ENCODE results near the gene KLHL12. TPM values are rescaled to one million over a fixed set of nuclear protein-coding genes. Genes with fewer than 3 reads are reported as not detected.
A peak's percentile ranks its signal among the peaks of the same experiment; 100 is the strongest.
"Not testable (repeated sequence)": the region's sequence is repeated elsewhere in the genome, so short reads cannot be mapped to it uniquely, and the experiment has no call there.

The KLHL12 gene
- total RNA-seq, 1 experiment from 2014 or later, result 20.0 TPM

GRCh38 chr1:202956969-202957368 is 29.9 kb upstream of the KLHL12 start:
- no peak for DNase-seq
- Histone ChIP-seq H3K27me3 (no peaks in the 10 kb centered on the region), H3K4me3 (peak overlapping the region; percentile 98), H3K9me3 (no peaks in the 10 kb centered on the region), H3K36me3 (peaks cover 13% of the 10 kb centered on the region)

- H3K4me3 ChIP-seq, result no peak overlapping the region
- peaks cover 27% of the 10 kb centered on the region for H3K36me3 ChIP-seq
- no peaks in the 10 kb centered on the region for H3K9me3 ChIP-seq
- H3K27me3 ChIP-seq, result no peaks in the 10 kb centered on the region
- no peak for DNase-seq
Measured at GRCh38 chr1:202954057-202954745, 27.2 kb upstream of the KLHL12 start.

GRCh38 chr1:202953392-202953791 is 26.4 kb upstream of the KLHL12 start:
- H3K27me3 ChIP-seq, result no peaks in the 10 kb centered on the region
- H3K36me3 ChIP-seq, result peaks cover 33% of the 10 kb centered on the region
- no peaks in the 10 kb centered on the region for H3K9me3 ChIP-seq
- H3K4me3 ChIP-seq, result no peak overlapping the region
- no peak for DNase-seq

GRCh38 chr1:202952818-202953217 is 25.8 kb upstream of the KLHL12 start:
- peaks cover 36% of the 10 kb centered on the region for H3K36me3 ChIP-seq
- no peaks in the 10 kb centered on the region for H3K9me3 ChIP-seq
- H3K4me3 ChIP-seq, result no peak overlapping the region
- no peaks in the 10 kb centered on the region for H3K27me3 ChIP-seq
- DNase-seq, result peak; percentile 25

- Histone ChIP-seq H3K4me3 (no peak overlapping the region), H3K36me3 (peaks cover 41% of the 10 kb centered on the region), H3K27me3 (no peaks in the 10 kb centered on the region), H3K9me3 (no peaks in the 10 kb centered on the region)
- DNase-seq, result no peak
Measured at GRCh38 chr1:202952099-202952498, 25.1 kb upstream of the KLHL12 start.

GRCh38 chr1:202951437-202951836 is 24.4 kb upstream of the KLHL12 start:
- H3K4me3 ChIP-seq, result no peak overlapping the region
- no peaks in the 10 kb centered on the region for H3K27me3 ChIP-seq
- no peaks in the 10 kb centered on the region for H3K9me3 ChIP-seq
- H3K36me3 ChIP-seq, result peaks cover 45% of the 10 kb centered on the region
- no peak for DNase-seq

GRCh38 chr1:202945483-202945882 is 18.4 kb upstream of the KLHL12 start:
- H3K27me3 ChIP-seq, result no peaks in the 10 kb centered on the region
- H3K4me3 ChIP-seq, result no peak overlapping the region
- DNase-seq, result no peak
- H3K36me3 ChIP-seq, result peaks cover 83% of the 10 kb centered on the region
- no peaks in the 10 kb centered on the region for H3K9me3 ChIP-seq

GRCh38 chr1:202944438-202944921 is 17.4 kb upstream of the KLHL12 start:
- H3K9me3 ChIP-seq, result no peaks in the 10 kb centered on the region
- no peak for DNase-seq
- peaks cover 76% of the 10 kb centered on the region for H3K36me3 ChIP-seq
- no peaks in the 10 kb centered on the region for H3K27me3 ChIP-seq
- H3K4me3 ChIP-seq, result no peak overlapping the region

- Histone ChIP-seq H3K36me3 (peaks cover 61% of the 10 kb centered on the region), H3K27me3 (no peaks in the 10 kb centered on the region), H3K9me3 (no peaks in the 10 kb centered on the region), H3K4me3 (no peak overlapping the region)
- no peak for DNase-seq
Measured at GRCh38 chr1:202942426-202942825, 15.4 kb upstream of the KLHL12 start.

GRCh38 chr1:202941372-202941771 is 14.3 kb upstream of the KLHL12 start:
- no peak for DNase-seq
- Histone ChIP-seq H3K4me3 (no peak overlapping the region), H3K9me3 (no peaks in the 10 kb centered on the region), H3K27me3 (no peaks in the 10 kb centered on the region), H3K36me3 (peaks cover 55% of the 10 kb centered on the region)

GRCh38 chr1:202940561-202940960 is 13.5 kb upstream of the KLHL12 start:
- Histone ChIP-seq H3K36me3 (peaks cover 50% of the 10 kb centered on the region), H3K27me3 (no peaks in the 10 kb centered on the region; the same call in 1 of the 2 replicates), H3K4me3 (no peak overlapping the region), H3K9me3 (no peaks in the 10 kb centered on the region)
- DNase-seq, result no peak

- Histone ChIP-seq H3K4me3 (no peak overlapping the region), H3K27me3 (no peaks in the 10 kb centered on the region; the same call in 1 of the 2 replicates), H3K9me3 (no peaks in the 10 kb centered on the region), H3K36me3 (peaks cover 30% of the 10 kb centered on the region)
- no peak for DNase-seq
Measured at GRCh38 chr1:202938287-202938925, 11.4 kb upstream of the KLHL12 start.

GRCh38 chr1:202936409-202936808 is 9.4 kb upstream of the KLHL12 start:
- H3K36me3 ChIP-seq, result peaks cover 11% of the 10 kb centered on the region
- DNase-seq, H3K4me3 ChIP-seq, H3K27me3 ChIP-seq, H3K9me3 ChIP-seq: not testable (repeated sequence)

- Histone ChIP-seq H3K4me3 (no peak overlapping the region), H3K27me3 (no peaks in the 10 kb centered on the region; the same call in 1 of the 2 replicates), H3K36me3 (peaks cover 6% of the 10 kb centered on the region), H3K9me3 (peaks cover 3% of the 10 kb centered on the region; the same call in 1 of the 2 replicates)
- DNase-seq, result no peak
Measured at GRCh38 chr1:202935844-202936243, 8.8 kb upstream of the KLHL12 start.

- H3K9me3 ChIP-seq, result peaks cover 3% of the 10 kb centered on the region; the same call in 1 of the 2 replicates
- no peaks in the 10 kb centered on the region; the same call in 1 of the 2 replicates for H3K27me3 ChIP-seq
- no peak for DNase-seq
- no peaks in the 10 kb centered on the region for H3K36me3 ChIP-seq
- no peak overlapping the region for H3K4me3 ChIP-seq
Measured at GRCh38 chr1:202934755-202935154, 7.7 kb upstream of the KLHL12 start.

GRCh38 chr1:202932476-202932875 is 5.4 kb upstream of the KLHL12 start:
- no peaks in the 10 kb centered on the region; the same call in 1 of the 2 replicates for H3K27me3 ChIP-seq
- no peak for DNase-seq
- no peak overlapping the region for H3K4me3 ChIP-seq
- H3K9me3 ChIP-seq, result peaks cover 3% of the 10 kb centered on the region; the same call in 1 of the 2 replicates
- no peaks in the 10 kb centered on the region for H3K36me3 ChIP-seq

GRCh38 chr1:202923533-202923932 is 3.5 kb downstream of the KLHL12 start:
- Histone ChIP-seq H3K36me3 (peaks cover 23% of the 10 kb centered on the region), H3K4me3 (no peak overlapping the region), H3K9me3 (no peaks in the 10 kb centered on the region), H3K27me3 (no peaks in the 10 kb centered on the region)
- DNase-seq, result no peak

- Histone ChIP-seq H3K4me3 (no peak overlapping the region), H3K36me3 (peaks cover 38% of the 10 kb centered on the region), H3K9me3 (no peaks in the 10 kb centered on the region), H3K27me3 (no peaks in the 10 kb centered on the region)
- no peak for DNase-seq
Measured at GRCh38 chr1:202919615-202920014, 7.4 kb downstream of the KLHL12 start.
